Hepatocyte (in vitro differentiated cells): ENCODE results near the gene TEX47. TPM values are rescaled to one million over a fixed set of nuclear protein-coding genes. Genes with fewer than 3 reads are reported as not detected.
A peak's percentile ranks its signal among the peaks of the same experiment; 100 is the strongest.

Source experiments
- DNase-seq: peaks from one replicate; pipeline ENCODE4 v3.0.0-alpha.2; 2016; ENCODE audit warnings: low spot score
- H2AFZ ChIP-seq: fragments of 200-600 bp; sonication (generic); 2 replicates; pipeline ENCODE4 v1.6.0; 2016; ENCODE audit warnings: antibody characterized with exemption, mild to moderate bottlenecking
- H3K27ac ChIP-seq: fragments of 200-600 bp; sonication (generic); 2 replicates; pipeline ENCODE4 v1.5.1; 2016; ENCODE audit warnings: mild to moderate bottlenecking
- H3K27me3 ChIP-seq: fragments of 200-600 bp; sonication (generic); 2 replicates; pipeline ENCODE4 v1.6.1; 2016
- H3K36me3 ChIP-seq: fragments of 200-600 bp; sonication (generic); replicated peaks from 2 replicates; pipeline ENCODE4 v1.5.1; 2016; ENCODE audit warnings: low read depth; ENCODE audit not compliant: insufficient read depth
- H3K4me1 ChIP-seq: fragments of 200-600 bp; sonication (generic); 2 replicates; pipeline ENCODE4 v1.5.1; 2016; ENCODE audit warnings: mild to moderate bottlenecking, moderate library complexity; ENCODE audit not compliant: insufficient read depth
- H3K4me2 ChIP-seq: fragments of 200-600 bp; sonication (generic); 2 replicates; pipeline ENCODE4 v1.6.0; 2016
- H3K4me3 ChIP-seq: fragments of 200-600 bp; sonication (generic); 2 replicates; pipeline ENCODE4 v1.5.1; 2016; ENCODE audit warnings: mild to moderate bottlenecking
- H3K79me2 ChIP-seq: fragments of 200-600 bp; sonication (generic); 2 replicates; pipeline ENCODE4 v1.6.0; 2017; ENCODE audit warnings: mild to moderate bottlenecking
- H3K9me2 ChIP-seq: fragments of 200-600 bp; sonication (generic); replicated peaks from 2 replicates; pipeline ENCODE4 v1.6.0; 2017; ENCODE audit warnings: mild to moderate bottlenecking; ENCODE audit not compliant: insufficient read depth
- H3K9me3 ChIP-seq: fragments of 200-600 bp; sonication (generic); 2 replicates; pipeline ENCODE4 v1.5.1; 2016; ENCODE audit warnings: low read depth, mild to moderate bottlenecking
- H4K20me1 ChIP-seq: fragments of 200-600 bp; sonication (generic); 2 replicates; pipeline ENCODE4 v1.6.0; 2016; ENCODE audit warnings: mild to moderate bottlenecking; ENCODE audit not compliant: insufficient read depth, poor library complexity, severe bottlenecking
- CTCF ChIP-seq: fragments of 200-600 bp; sonication (generic); IDR thresholded peaks from 2 replicates; pipeline ENCODE4 v1.5.1; 2016; ENCODE audit warnings: antibody characterized with exemption, mild to moderate bottlenecking; ENCODE audit not compliant: poor library complexity
- EZH2 ChIP-seq: fragments of 200-600 bp; sonication (generic); IDR thresholded peaks from 2 replicates; pipeline ENCODE4 v1.6.1; 2016; ENCODE audit warnings: antibody characterized with exemption, mild to moderate bottlenecking, borderline replicate concordance
- EZH2phosphoT487 ChIP-seq: fragments of 200-600 bp; sonication (generic); IDR thresholded peaks from one replicate; pipeline ENCODE4 v1.6.1; 2018; ENCODE audit warnings: antibody characterized with exemption, mild to moderate bottlenecking, low read depth, moderate library complexity; ENCODE audit not compliant: unreplicated experiment, severe bottlenecking
- WGBS: methylation state at CpG from one replicate; pipeline ENCODE4 v1.1.6; 2016; ENCODE audit warnings: low lambda C conversion rate; ENCODE audit errors: missing lambda C conversion rate; 5-methylcytosine and 5-hydroxymethylcytosine counted together
- polyA plus RNA-seq: library from polyadenylated mRNA; unstranded; fragments of >200 nt; fragmentation: Nextera tagmentation; extraction: Ambion mirVana; gene quantifications from 2 replicates; pipeline ENCODE4 v1.2.1, GENCODE V29; 2016
- total RNA-seq: library from RNA; depleted of rRNA; stranded (reverse); fragments of >200 nt; gene quantifications from 2 replicates; pipeline ENCODE4 v1.2.3, GENCODE V29; 2014

The TEX47 gene
- total RNA-seq (not detected in 2 replicates), polyA plus RNA-seq (not detected in 2 replicates)

GRCh38 chr7:88795553-88795952 is at the start of gene TEX47:
Gene TEX47 (minus strand): TSS chr7:88795737. CDS start chr7:88794942, 795 bp downstream.
- Histone ChIP-seq H2AFZ (no peak within 1 kb of the TSS), H3K4me3 (no peak within 1 kb of the TSS), H3K9me3 (no peaks in the 10 kb centered on the region), H3K9me2 (no peaks in the 10 kb centered on the region), H3K4me2 (no peak within 1 kb of the TSS), H3K36me3 (no peaks in the 10 kb centered on the region), H3K27ac (no peak within 1 kb of the TSS), H3K79me2 (no peaks in the 10 kb centered on the region), H4K20me1 (no peaks in the 10 kb centered on the region), H3K27me3 (no peaks in the 10 kb centered on the region), H3K4me1 (no peaks in the 10 kb centered on the region)
- TF ChIP-seq EZH2phosphoT487: no peak
- no peak for TF ChIP-seq EZH2
- no peak for TF ChIP-seq CTCF
- no peak for DNase-seq
- 85% methylated on average over 7 of the region's 7 CpGs for WGBS

- no peak for TF ChIP-seq EZH2
- no peak for TF ChIP-seq EZH2phosphoT487
- no peak for TF ChIP-seq CTCF
- no peaks in the 10 kb centered on the region for H3K79me2 ChIP-seq
- no peak overlapping the region for H3K4me2 ChIP-seq
- H3K4me3 ChIP-seq: no peak overlapping the region
- H3K4me1 ChIP-seq: no peaks in the 10 kb centered on the region
- H4K20me1 ChIP-seq: no peaks in the 10 kb centered on the region
- no peaks in the 10 kb centered on the region for H3K9me3 ChIP-seq
- H3K36me3 ChIP-seq: no peaks in the 10 kb centered on the region
- no peaks in the 10 kb centered on the region for H3K9me2 ChIP-seq
- WGBS: 76% methylated on average over 12 of the region's 12 CpGs
- no peak overlapping the region for H3K27ac ChIP-seq
- H3K27me3 ChIP-seq: no peaks in the 10 kb centered on the region
- H2AFZ ChIP-seq: no peak overlapping the region
- no peak for DNase-seq
Measured at GRCh38 chr7:88845091-88845490, 49.6 kb upstream of the TEX47 start.

- H3K4me2 ChIP-seq: no peak overlapping the region
- no peaks in the 10 kb centered on the region for H4K20me1 ChIP-seq
- no peaks in the 10 kb centered on the region for H3K9me2 ChIP-seq
- H2AFZ ChIP-seq: no peak overlapping the region
- no peak for TF ChIP-seq CTCF
- no peak for TF ChIP-seq EZH2
- no peak for TF ChIP-seq EZH2phosphoT487
- H3K36me3 ChIP-seq: no peaks in the 10 kb centered on the region
- H3K27ac ChIP-seq: no peak overlapping the region
- H3K27me3 ChIP-seq: no peaks in the 10 kb centered on the region
- no peaks in the 10 kb centered on the region for H3K79me2 ChIP-seq
- H3K9me3 ChIP-seq: no peaks in the 10 kb centered on the region
- no peak overlapping the region for H3K4me3 ChIP-seq
- H3K4me1 ChIP-seq: no peaks in the 10 kb centered on the region
- DNase-seq: no peak
Measured at GRCh38 chr7:88842201-88842600, 46.7 kb upstream of the TEX47 start.

GRCh38 chr7:88835147-88835728 is 39.7 kb upstream of the TEX47 start:
- TF ChIP-seq EZH2 (no peak), CTCF (peak; percentile 52), EZH2phosphoT487 (no peak)

More at GRCh38 chr7:88835147-88835728, 39.7 kb upstream of the TEX47 start:
- Histone ChIP-seq H3K36me3 (no peaks in the 10 kb centered on the region), H3K27me3 (no peaks in the 10 kb centered on the region), H3K9me2 (no peaks in the 10 kb centered on the region), H3K4me2 (no peak overlapping the region), H3K79me2 (no peaks in the 10 kb centered on the region), H4K20me1 (no peaks in the 10 kb centered on the region), H3K4me1 (no peaks in the 10 kb centered on the region), H2AFZ (no peak overlapping the region), H3K9me3 (no peaks in the 10 kb centered on the region), H3K27ac (no peak overlapping the region), H3K4me3 (no peak overlapping the region)
- 19% methylated on average over 3 of the region's 3 CpGs for WGBS
- peak; percentile 54 for DNase-seq
